Cardiac fibroblast (primary cell): ENCODE measurements around the gene SCN8A.
A peak's percentile ranks its signal among the peaks of the same experiment; 100 is the strongest.

Experiments used
- DNase-seq, 2 donors: peaks; one replicate each; pipeline versions ENCODE4 v3.0.0 to v3.0.0-alpha.2; 2010; ENCODE audit warnings: low read depth in 2 of 2
- H3K4me3 ChIP-seq, 2 donors: replicated peaks in 1 of 2; 1 replicate in 1 of 2; 2 replicates in 1 of 2; pipeline ENCODE4 v1.5.1; 2011; ENCODE audit warnings: low read depth in 2 of 2, low read length in 2 of 2, mild to moderate bottlenecking in 2 of 2, moderate library complexity in 1 of 2
- CTCF ChIP-seq: IDR thresholded peaks from one replicate; pipeline ENCODE4 v1.5.1; 2011; ENCODE audit warnings: low read depth, mild to moderate bottlenecking, low read length, inconsistent platforms

Gene SCN8A

GRCh38 chr12:51766067-51766676, 175.1 kb downstream of the SCN8A start:
- no peak overlapping the region for H3K4me3 ChIP-seq
- no peak for TF ChIP-seq CTCF
- no peak for DNase-seq

- no peak overlapping the region for H3K4me3 ChIP-seq
- no peak for TF ChIP-seq CTCF
- DNase-seq, result peak in 1 of 2 donors; percentile 5
Measured at GRCh38 chr12:51771008-51771407, 180.0 kb downstream of the SCN8A start.

GRCh38 chr12:51773145-51773869, 182.3 kb downstream of the SCN8A start:
- H3K4me3 ChIP-seq, result no peak overlapping the region
- no peak for TF ChIP-seq CTCF
- DNase-seq, result peak; percentile 85 to 90

GRCh38 chr12:51774933-51775332, 183.9 kb downstream of the SCN8A start:
- TF ChIP-seq CTCF, result no peak
- no peak for DNase-seq

GRCh38 chr12:51777457-51777856, 186.4 kb downstream of the SCN8A start:
- DNase-seq, result no peak
- no peak overlapping the region for H3K4me3 ChIP-seq
- no peak for TF ChIP-seq CTCF

More at GRCh38 chr12:51774933-51775332, 183.9 kb downstream of the SCN8A start:
- H3K4me3 ChIP-seq, result no peak overlapping the region

GRCh38 chr12:51777973-51778372, 186.9 kb downstream of the SCN8A start:
- H3K4me3 ChIP-seq, result no peak overlapping the region
- TF ChIP-seq CTCF, result no peak
- no peak for DNase-seq
